ENCODE data around the gene SMG6. TPM values are rescaled to one million over a fixed set of nuclear protein-coding genes. Genes with fewer than 3 reads are reported as not detected.

Gene SMG6
- total RNA-seq, 1 donor from 2014 or later = 28.8 TPM

DNA sequence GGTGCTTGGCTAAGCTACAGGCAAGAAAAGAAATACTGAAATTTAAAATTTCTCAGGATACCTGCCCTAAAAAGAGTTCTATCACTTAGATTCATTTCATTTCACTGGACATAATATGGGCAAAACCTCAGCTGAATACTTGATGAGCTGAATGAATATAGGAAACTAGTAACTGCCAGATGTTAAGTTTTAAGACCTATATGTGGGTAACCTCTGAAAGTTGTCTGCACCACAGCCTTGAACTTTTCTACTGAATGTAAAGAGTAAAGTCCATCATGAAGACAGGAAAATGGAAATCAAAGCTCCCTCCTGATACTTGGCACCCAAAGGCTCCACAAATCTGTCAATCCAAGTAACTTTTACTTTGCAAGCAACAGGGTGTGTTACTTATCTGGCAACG is 197.9 kb downstream of the SMG6 start:
- Histone ChIP-seq H3K4me1 (peaks cover 19% of the 10 kb centered on the region), H3K9me3 (no peaks in the 10 kb centered on the region), H3K36me3 (no peaks in the 10 kb centered on the region), H3K4me3 (no peak overlapping the region), H3K27ac (no peak overlapping the region), H3K27me3 (no peaks in the 10 kb centered on the region)
- intact Hi-C loops (cut with DNase I) = no loop called here
- DNase-seq (no peak), ATAC-seq (no peak)
- TF ChIP-seq, protein P1, sequence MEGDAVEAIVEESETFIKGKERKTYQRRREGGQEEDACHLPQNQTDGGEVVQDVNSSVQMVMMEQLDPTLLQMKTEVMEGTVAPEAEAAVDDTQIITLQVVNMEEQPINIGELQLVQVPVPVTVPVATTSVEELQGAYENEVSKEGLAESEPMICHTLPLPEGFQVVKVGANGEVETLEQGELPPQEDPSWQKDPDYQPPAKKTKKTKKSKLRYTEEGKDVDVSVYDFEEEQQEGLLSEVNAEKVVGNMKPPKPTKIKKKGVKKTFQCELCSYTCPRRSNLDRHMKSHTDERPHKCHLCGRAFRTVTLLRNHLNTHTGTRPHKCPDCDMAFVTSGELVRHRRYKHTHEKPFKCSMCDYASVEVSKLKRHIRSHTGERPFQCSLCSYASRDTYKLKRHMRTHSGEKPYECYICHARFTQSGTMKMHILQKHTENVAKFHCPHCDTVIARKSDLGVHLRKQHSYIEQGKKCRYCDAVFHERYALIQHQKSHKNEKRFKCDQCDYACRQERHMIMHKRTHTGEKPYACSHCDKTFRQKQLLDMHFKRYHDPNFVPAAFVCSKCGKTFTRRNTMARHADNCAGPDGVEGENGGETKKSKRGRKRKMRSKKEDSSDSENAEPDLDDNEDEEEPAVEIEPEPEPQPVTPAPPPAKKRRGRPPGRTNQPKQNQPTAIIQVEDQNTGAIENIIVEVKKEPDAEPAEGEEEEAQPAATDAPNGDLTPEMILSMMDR (IDR thresholded peaks at IDR 0.05) = no peak

DNA sequence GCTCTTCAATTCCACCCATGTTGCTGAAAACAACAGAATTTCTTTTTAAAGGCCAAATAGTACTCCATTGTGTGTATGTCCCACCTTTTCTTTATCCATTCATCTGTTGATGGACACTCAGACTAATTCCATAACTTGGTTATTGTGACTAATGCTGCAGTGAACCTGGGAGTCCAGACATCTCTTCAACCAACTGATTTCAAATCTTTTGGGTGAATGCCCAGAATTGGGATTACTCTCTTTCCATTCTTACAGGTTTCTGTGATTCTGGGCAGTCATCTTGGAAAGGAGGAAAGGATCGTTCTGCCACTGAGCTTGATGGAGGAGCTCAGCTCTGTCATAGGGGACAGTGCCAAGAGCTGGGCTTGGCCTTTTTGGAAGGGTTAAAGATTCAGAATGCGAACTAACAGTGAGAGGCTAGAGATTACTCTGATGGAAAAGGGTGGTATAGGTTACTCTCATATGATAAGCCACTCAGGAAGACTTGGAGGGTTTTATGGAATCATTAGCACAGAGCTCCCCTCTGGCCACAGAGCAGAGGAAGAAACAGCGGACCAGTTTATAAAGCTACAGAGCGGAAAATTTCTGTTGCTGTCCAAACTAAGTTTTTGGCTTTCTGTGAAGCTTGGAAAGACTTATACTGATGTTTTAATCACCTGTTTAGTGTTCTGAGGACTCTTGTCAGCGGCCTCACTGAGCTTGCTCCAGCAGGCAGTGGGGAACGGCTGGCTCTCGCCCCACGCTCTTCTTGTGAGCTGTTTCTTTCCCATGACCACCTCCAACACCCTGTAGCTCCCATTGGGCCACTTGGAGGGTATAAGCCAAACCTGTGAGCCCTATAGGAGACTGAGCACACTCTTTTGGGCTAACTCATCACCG is 200.4 kb downstream of the SMG6 start:
- TF ChIP-seq, protein P1 (IDR thresholded peaks at IDR 0.05) = no peak
- peaks cover 19% of the 10 kb centered on the region for H3K4me1 ChIP-seq
- H3K9me3 ChIP-seq = no peaks in the 10 kb centered on the region
- H3K27me3 ChIP-seq = no peaks in the 10 kb centered on the region
- no peaks in the 10 kb centered on the region for H3K36me3 ChIP-seq
- no peak overlapping the region for H3K27ac ChIP-seq
- DNase-seq (no peak), ATAC-seq (no peak)
- no peak overlapping the region for H3K4me3 ChIP-seq
- intact Hi-C loops (cut with DNase I) = no loop called here

DNA sequence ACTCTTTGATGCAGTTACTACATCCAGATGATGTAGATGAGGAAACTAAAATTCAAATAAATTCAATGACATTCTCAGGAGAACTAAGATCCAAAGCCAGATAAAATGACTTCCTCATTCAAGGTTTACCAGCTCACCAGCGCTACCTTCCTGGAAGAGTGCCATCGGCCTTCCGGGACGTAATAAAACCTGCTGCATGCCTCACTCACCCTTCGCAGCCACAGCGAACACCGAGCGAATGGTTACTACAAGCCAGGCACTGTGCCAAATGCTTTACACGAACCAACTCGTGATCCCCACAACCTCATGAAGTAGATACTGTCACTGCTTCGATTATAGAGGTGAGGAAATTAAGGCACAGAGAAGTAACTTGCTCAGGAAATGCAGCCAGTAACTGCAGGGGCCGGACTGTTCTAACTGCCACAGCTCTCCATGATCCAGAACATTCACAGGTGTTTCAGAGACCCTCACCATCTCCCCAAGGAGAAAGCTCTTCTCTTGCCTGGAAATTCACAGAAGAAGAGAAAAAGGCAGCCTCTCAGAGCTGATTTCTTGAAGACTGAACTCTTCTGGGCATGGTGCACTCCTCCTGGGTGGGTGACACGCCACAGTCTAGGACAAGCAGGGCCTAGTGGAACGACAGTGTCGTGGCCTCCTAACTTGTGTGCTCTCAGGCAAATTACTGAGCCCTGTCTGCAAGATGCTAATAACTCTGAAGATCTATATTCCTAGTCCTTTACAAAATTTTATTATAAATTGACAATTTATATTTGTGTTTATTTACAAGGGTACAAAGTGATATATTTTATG is 201.9 kb downstream of the SMG6 start:
- Histone ChIP-seq H3K4me3 (no peak overlapping the region), H3K4me1 (peaks cover 4% of the 10 kb centered on the region), H3K9me3 (no peaks in the 10 kb centered on the region), H3K36me3 (no peaks in the 10 kb centered on the region), H3K27me3 (no peaks in the 10 kb centered on the region), H3K27ac (no peak overlapping the region)
- intact Hi-C loops (cut with DNase I) = no loop called here
- peak; percentile 88 for DNase-seq
- peak; percentile 83 for ATAC-seq
- TF ChIP-seq, protein P1 (IDR thresholded peaks at IDR 0.05) = no peak

DNA sequence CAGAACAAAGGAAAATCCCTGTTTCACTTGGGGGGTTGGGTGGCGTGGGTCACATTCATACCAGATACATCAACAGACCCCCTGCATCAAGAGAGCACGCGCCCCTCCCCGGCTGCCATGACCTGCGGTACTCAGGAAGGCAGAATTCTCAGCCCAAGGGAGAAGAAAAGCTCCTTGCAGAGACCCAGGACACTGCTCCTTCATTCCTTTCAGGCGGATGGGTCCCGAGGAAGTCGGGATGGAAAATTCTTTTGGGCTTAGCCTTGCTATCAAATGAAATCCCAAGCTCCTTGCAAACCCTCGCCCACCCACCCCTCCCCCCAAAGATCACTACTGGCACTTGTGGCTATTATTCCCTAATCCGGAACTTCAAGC is 208.1 kb downstream of the SMG6 start:
- H3K36me3 ChIP-seq = no peaks in the 10 kb centered on the region
- ATAC-seq (no peak), DNase-seq (no peak)
- H3K4me1 ChIP-seq = peaks cover 36% of the 10 kb centered on the region
- H3K27me3 ChIP-seq = no peaks in the 10 kb centered on the region
- H3K4me3 ChIP-seq = no peak overlapping the region
- intact Hi-C loops (cut with DNase I) = no loop called here
- TF ChIP-seq, protein P1 (IDR thresholded peaks at IDR 0.05) = no peak
- peak overlapping the region; percentile 36 for H3K27ac ChIP-seq
- H3K9me3 ChIP-seq = no peaks in the 10 kb centered on the region

DNA sequence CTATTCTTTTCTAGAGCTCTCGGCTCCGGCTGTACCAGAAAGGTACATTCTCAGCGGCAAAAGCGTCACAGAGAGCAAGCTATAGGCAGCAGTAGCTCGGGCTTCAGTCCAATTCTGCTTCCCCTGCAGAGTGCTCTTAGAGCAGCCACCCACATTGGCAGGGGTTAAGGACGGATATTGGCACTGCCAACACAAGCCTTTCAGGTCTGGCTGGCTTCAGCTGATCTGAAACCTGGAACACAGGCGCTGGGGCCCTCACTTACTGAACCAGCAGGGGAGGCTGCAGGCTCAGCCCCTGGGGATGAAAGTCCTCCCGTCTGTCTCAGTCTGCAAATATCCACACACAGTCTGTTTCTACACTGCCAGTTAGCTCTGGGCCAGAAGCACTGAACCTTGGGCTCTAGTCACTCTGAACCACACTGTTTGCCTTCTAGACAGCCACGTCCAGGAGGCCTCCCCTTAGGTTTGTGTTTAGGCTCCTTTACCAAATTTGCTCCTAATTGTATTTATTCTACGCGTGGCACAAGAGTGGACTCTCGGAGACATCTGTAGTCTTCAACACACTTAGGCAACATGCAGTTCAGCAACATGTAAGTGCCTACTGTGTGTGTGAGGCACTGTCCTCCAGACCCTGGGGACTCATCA is 208.6 kb downstream of the SMG6 start:
- Histone ChIP-seq H3K27me3 (no peaks in the 10 kb centered on the region), H3K27ac (peak overlapping the region; percentile 36), H3K4me3 (no peak overlapping the region), H3K4me1 (peaks cover 41% of the 10 kb centered on the region), H3K9me3 (no peaks in the 10 kb centered on the region), H3K36me3 (no peaks in the 10 kb centered on the region)
- intact Hi-C loops (cut with DNase I) = no loop called here
- ATAC-seq (peak; percentile 85), DNase-seq (peak; percentile 84)
- TF ChIP-seq, protein P1 (IDR thresholded peaks at IDR 0.05) = peak; percentile 60
